Stimulated activated CD4-positive, alpha-beta T cell treated with anti-CD3 and anti-CD28 coated beads, Interleukin-1b, Interleukin-23, amount 100 ng/mL, for 4 hours (primary cell): ENCODE results near the gene BEGAIN.

Experiments
- DNase-seq, 2 donors: peaks; one replicate each; pipeline ENCODE4 v3.0.0-alpha.2; 2020; ENCODE audit warnings: low read depth in 2 of 2

Gene BEGAIN

DNA sequence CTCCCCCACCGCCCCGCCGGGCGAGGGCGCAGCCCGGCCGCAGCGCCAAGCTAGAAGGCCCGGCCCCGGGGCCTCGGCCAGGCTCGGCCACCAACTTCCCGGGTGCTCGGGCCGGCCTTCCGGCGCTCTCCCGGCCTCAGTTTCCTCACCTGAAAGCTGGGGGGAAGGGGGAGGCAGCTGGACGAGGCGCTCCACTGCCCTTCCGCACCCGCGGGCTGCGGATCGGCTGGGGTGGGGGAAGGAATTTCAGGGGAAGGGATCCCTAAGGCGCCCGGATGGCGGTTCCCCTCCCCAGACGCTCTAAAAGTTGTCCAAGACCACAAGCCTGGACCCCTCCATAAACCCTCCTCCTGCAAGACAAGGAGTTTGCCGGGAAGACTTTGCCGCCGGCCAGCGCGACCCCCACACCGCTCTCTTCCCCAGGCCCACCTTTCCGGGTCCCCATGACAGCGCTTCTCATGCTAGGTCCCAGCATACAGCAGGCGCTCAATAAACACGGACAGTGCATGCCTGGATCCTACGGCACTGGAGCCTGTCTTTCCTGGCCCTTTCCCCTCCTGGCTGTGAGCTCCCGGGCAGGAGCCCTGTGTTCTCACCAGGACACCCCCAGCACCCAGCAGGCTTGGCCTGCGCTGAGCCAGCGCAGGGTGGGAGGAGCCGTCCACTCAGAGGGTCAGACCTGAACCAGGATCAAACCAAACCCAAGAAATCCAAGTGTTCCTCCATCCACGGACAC, 18.1 kb downstream of the BEGAIN start:
- no peak for DNase-seq

DNA sequence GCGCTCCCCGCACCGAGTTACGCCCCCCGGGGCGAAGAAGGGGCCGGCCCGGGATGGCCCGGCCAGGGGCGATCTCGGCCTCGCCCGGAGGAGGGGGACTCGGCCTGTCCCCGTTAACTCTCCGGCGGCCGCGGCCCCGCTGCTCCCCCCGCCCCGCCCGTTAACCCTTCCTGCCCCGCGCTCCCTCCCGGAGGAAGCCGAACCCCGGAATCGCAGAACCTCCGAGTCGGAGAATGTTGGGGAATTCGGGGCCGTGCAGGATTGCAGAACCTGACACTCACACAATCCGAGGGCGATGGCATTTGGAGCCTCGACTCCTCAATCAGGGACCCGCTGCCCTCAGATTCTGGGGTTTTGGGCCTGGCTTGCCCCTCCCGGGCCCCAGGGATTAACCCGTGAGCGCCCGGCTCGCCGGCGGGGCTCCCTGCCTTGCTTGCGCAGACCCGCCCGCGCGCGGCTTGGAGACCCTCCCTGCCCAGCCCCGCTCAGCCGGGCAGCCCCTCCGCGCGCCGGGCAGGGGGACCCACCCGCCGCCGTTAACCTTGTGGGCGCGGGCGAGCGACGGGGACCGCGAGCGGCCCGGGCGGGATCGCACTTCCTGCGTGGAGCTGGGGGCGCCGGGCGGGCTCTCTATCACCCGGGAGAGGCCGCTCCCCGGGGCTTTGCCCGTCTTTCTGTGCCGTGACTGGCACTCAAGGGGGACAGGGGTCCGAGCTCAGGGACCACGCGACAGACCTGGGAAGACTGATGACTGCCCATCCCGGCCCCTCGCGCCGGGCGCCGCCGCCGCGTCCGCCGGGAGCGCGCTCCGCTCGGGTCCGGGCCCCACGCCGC, 18.8 kb downstream of the BEGAIN start:
- DNase-seq, result no peak

DNA sequence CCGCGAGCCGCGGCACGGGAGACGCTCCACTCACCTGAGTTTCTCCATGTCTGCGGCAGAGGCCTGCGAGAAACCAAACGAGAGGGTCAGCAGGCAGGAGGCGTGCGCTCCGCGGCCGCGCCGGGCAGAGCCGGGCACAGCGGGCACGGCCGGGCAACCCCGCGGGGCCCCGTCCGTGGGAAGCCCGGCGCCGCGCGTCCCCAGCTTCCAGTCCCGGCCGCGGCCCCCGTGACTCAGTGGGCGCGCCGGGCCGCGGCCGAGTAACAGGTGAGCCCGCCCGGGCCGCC, 19.4 kb downstream of the BEGAIN start:
- DNase-seq, result no peak

DNA sequence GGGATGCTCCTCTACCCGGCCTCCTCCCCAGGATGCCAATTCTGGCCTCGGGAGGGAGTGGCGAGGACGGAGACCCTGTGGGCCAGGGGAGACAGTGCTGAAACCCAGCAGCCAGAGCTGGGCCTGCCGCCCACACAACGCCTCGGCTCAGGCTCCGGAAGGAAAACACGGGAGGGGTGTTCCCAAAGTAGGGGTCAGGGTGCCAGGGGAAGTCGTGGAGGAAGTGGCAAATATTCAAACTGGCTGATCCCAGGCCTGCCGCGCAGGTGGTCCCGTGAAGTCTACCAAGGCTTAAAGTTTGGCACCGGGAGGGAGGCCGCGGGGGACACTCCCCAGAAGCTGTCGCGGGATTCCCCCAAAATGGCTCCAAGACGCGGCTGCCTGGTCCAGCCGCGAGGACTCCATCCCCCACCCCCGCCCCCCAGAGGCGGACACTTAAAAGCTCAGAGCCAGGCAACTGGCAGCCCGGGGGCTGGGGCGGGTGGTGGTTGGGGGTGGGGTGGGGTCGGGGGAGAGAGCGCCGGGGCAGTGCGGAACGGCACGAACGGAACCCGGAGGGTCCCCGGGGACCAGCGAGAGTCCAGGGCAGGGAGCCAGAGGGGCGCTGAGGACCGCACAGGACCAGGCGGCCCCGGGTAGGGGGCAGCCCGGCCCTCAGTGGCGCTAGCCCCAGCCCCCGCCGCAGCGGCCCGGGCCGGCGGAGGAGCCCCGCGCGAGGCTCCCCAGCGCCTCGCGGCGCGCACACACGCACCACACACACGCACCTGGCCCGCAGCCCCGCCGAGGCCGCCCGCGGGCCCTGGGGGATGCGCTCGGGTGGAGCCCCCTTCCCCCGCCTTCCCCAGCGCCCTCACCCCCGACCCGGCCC, 20.0 kb downstream of the BEGAIN start:
- no peak for DNase-seq

DNA sequence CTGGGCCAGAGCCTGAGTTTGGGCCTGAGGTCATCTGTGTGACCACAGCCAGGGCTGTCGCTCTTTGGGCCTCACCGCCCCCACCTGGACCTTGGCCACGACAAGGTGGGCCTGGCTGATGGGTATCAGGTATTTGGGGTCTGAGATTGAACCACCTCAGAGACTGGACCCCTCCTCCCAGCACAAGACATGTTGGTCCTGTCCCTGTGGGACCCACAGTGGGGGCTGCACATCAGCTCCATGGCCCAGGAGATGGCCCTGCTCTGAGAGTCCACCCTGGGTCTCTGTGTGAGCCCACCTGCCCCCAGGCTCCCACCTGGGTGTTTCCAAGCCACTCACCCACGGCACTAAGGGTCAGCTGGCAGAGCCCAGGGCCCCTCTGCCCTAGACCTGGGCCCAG, 20.6 kb downstream of the BEGAIN start:
- no peak for DNase-seq

DNA sequence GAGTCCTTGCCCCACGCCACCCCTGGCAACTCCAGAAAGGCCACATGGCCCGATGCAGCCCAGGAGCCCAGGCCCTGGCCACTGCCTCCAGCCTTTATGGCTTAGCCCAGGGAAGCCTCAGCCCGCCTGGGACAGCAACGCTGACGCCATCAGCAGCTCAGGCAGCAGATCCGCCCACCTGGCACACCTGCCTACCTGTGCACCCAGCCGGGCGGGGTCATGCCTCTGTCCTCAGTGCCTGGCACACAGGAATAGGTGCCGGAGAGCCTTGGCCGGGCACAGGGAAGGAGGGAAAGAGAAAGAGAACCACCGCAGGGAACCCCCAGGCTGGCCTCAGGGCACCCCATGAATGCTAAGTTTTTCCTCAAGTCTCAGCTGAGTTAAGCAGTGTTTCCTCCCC, 21.1 kb downstream of the BEGAIN start:
- DNase-seq, result no peak

GRCh38 chr14:100565650-100566049, 21.6 kb downstream of the BEGAIN start:
- no peak for DNase-seq

DNA sequence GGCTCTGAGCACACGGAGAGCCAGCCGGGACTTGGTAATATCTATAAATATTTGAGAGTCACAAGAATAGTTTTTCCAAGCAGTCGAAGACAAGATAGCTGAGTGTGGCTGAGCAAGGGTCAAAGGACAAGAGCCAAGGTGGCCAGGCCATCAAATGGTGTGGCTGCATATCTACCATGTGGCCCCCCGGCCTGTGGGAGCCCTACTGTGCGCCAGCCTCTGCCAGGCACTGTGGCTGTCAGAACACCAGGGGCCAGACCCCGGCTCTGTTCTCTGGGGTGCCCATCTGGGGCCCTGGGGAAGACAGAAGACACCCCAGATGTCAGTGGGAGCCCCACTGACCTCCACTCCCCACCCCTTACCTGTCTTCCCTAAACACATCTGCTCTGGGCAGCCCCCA, 22.7 kb downstream of the BEGAIN start:
- DNase-seq, result no peak

- no peak for DNase-seq
Measured at GRCh38 chr14:100562751-100563150, 24.5 kb downstream of the BEGAIN start.

DNA sequence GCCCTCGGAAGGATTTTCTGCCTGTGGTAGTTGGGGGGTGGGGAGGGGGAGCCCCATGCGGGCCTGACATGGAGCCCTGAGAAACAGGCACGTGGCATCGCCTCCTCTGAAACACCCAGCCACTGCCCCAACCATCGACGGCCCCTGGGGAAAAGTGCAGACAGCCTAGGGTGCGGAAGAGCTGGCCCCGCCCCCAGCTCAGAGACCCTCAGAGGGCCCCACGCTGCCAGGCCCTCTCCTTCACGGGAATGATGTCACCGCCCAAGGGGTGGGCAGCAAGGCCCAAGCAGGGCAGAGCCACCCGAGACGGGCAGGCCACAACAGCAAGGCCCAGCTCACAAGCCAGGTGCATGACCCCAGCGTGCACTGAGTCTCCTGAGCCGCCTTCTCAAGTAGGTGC, 26.2 kb downstream of the BEGAIN start:
- DNase-seq, result no peak

DNA sequence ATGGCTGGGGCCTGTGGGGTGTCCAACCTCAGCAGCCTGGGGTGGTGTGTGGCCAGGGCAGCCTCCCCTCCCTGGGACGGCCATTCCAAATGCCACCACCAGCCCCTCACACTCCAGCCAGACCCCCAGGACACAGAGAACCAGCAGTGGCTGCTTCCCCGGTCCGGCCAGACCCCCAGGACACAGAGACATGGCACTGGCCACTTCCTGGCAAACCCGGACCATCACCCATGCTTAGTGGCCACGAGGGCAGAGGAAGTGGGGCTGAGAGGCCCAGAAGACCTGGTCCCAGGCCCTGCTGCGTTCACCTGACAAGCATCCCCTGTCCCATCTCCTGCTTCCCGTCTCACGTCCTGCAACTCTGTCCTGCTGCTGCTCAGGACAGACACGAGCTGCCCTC, 26.7 kb downstream of the BEGAIN start:
- no peak for DNase-seq

DNA sequence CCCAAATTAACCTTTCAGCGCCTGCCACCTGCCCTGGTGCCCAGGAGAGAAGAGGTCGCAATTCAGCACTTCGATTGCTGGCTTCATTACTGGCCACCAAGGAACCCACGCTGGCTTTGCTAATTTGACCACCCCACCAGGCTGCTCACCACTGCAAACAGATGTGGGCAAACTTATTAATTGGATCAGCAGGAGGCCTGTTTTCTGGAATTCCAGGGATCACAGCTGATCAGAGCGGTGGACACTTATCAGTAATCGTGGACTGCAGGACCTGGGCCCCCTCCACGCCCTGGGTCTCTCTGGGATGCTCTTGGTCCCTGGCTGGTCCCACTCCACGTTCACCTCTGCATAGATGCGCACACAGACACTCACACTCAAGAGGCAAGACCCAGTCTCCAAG, 27.8 kb downstream of the BEGAIN start:
- no peak for DNase-seq

GRCh38 chr14:100558966-100559365, 28.3 kb downstream of the BEGAIN start:
- no peak for DNase-seq

DNA sequence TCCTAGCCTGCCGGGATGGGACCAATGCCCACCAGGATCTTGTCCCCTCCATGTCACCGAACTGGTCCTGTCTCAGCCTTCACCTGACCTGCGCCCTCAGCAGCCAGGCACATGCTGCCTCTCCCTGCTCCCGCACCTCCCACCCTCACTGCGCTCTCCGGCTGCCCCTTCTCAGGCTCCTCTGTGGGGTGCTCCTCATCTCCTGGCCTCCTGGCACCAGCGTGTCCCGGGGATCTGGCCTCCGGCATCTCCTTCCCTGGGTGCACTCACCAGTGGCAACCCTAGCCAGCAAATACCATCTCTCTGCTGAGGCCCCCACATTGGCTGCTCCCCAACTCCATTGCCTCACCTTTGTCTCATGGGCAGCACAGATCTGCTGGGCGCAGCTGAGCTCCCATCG, 29.0 kb downstream of the BEGAIN start:
- no peak for DNase-seq

- no peak for DNase-seq
Measured at GRCh38 chr14:100557658-100558057, 29.6 kb downstream of the BEGAIN start.

DNA sequence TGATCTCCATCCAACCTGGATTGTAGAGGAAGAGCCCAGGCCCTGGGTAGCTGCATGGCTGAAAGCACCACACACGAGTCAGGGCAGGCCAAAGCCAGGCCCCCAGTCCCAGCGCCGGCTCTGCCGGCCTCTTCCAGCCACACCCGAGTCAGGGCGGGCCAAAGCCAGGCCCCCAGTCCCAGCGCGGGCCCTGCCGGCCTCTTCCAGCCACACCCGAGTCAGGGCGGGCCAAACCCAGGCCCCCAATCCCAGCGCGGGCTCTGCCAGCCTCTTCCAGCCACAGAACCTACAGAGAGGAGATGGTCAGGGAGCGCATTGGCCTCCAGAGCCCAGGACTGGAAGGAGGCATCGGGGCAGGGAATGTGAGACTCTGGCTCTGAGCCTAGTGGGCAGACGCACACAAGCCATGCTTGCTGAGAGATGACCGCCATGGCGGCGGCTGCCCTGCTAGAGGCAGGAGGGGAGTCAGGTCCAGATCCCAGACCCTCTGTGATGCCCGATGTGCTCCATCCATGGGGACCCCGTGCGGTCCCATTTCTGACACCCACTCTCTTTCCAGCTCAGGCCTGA, 30.2 kb downstream of the BEGAIN start:
- no peak for DNase-seq

- DNase-seq, result no peak
Measured at GRCh38 chr14:100556140-100556475, 31.1 kb downstream of the BEGAIN start.

GRCh38 chr14:100555436-100556139, 31.6 kb downstream of the BEGAIN start:
- DNase-seq, result no peak

GRCh38 chr14:100554696-100555320, 32.4 kb downstream of the BEGAIN start:
- no peak for DNase-seq

DNA sequence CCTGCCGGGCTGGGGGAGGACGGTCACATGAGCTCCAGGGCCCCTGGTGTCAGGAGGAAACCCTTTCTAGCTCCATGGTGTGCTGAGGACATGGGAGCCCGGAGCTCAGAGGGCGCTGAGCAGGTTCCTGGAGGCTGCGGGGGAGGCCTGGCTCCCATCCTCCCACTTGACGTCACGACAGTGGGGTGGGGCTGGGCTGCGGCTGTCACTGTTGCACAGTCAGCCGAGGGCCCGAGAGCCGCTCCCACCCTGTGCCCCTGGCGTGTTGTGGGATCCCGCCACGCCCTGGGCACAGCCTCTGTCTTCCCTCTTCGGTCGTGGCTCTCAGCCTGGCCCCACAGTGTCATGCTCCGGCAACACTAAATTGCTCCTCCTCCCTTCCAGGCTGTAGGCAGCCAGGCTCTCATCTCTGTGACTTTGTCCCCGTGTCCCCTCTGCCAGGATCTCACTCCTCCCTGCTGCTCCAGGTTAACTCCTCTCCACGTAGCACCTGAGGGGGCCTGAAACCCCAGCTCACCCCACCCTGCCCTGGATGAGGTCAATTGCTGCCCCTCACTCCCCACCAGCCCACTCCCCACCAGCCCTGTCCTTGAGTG, 33.0 kb downstream of the BEGAIN start:
- DNase-seq, result no peak

DNA sequence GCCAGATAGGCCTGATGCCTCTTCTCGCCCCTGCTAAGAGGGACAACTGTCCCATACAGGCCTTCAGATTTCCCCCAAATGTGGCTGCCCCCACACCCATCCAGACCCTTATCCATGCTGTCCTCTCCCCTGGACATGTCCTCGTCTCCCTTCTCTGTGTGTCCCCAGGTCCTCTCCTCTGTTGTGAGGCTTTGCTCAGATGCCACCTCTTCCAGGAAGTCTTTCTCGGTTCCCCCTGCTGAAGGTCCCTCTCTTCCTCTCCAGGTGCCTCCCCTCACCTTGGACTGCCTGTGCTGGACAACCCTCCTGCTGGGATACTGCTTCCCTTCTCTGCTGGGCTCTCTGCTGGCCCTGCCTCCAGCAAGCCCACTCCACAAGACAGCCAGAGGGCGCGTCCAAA, 33.7 kb downstream of the BEGAIN start:
- DNase-seq, result no peak
